SJSA1 (cell line): ENCODE measurements around the gene NUP62. TPM values are rescaled to one million over a fixed set of nuclear protein-coding genes. Genes with fewer than 3 reads are reported as not detected.
"Not testable (repeated sequence)": the region's sequence is repeated elsewhere in the genome, so short reads cannot be mapped to it uniquely, and the experiment has no call there.

ENCODE experiments used
- DNase-seq, 2 experiments: peaks; one replicate each; pipeline ENCODE4 v3.0.0-alpha.2; 2015 to 2020; ENCODE audit warnings: low spot score in 2 of 2, low read depth in 1 of 2
- H3K27ac ChIP-seq: fragments of 250-450 bp; sonication (Bioruptor Pico); 2 replicates; pipeline ENCODE4 v1.5.1; 2020; ENCODE audit warnings: mild to moderate bottlenecking, moderate library complexity
- H3K27me3 ChIP-seq: fragments of 250-450 bp; sonication (Bioruptor Pico); replicated peaks from 2 replicates; pipeline ENCODE4 v1.5.1; 2020; ENCODE audit warnings: mild to moderate bottlenecking, moderate library complexity
- H3K36me3 ChIP-seq: fragments of 250-450 bp; sonication (Bioruptor Pico); 2 replicates; pipeline ENCODE4 v1.5.1; 2020; ENCODE audit warnings: mild to moderate bottlenecking
- H3K4me1 ChIP-seq: fragments of 250-450 bp; sonication (Bioruptor Pico); replicated peaks from 2 replicates; pipeline ENCODE4 v1.6.1; 2021; ENCODE audit warnings: mild to moderate bottlenecking
- H3K4me3 ChIP-seq: fragments of 250-450 bp; sonication (Bioruptor Pico); 2 replicates; pipeline ENCODE4 v1.5.1; 2020; ENCODE audit warnings: mild to moderate bottlenecking
- H3K9me3 ChIP-seq: fragments of 250-450 bp; sonication (Bioruptor Pico); replicated peaks from 2 replicates; pipeline ENCODE4 v1.5.1; 2020; ENCODE audit warnings: mild to moderate bottlenecking
- total RNA-seq: library from RNA; depleted of rRNA; stranded (reverse); fragments of >200 nt; shearing (Covaris generic); gene quantifications from 2 replicates; pipeline ENCODE4 v1.2.3, GENCODE V29; 2014

NUP62 gene
- total RNA-seq, 1 experiment from 2014 or later = 80.3 TPM

- Histone ChIP-seq H3K36me3 (peaks cover 57% of the 10 kb centered on the region), H3K9me3 (no peaks in the 10 kb centered on the region), H3K4me3 (peak overlapping the region; percentile 79)
Measured at GRCh38 chr19:49929611-49930482, 543 bp upstream of the NUP62 start.

GRCh38 chr19:49927526-49928264, 1.6 kb downstream of the NUP62 start:
- Histone ChIP-seq H3K27ac (no peak overlapping the region), H3K9me3 (no peaks in the 10 kb centered on the region), H3K27me3 (no peaks in the 10 kb centered on the region), H3K4me3 (peak overlapping the region; percentile 79), H3K36me3 (peaks cover 79% of the 10 kb centered on the region), H3K4me1 (peaks cover 12% of the 10 kb centered on the region)
- DNase-seq = no peak

More at GRCh38 chr19:49929611-49930482, 543 bp upstream of the NUP62 start:
- Histone ChIP-seq H3K4me1 (peaks cover 12% of the 10 kb centered on the region), H3K27me3 (no peaks in the 10 kb centered on the region), H3K27ac (peak overlapping the region; percentile 97)
- peak; percentile 97 to 98 for DNase-seq

- no peak overlapping the region for H3K4me3 ChIP-seq
- peaks cover 12% of the 10 kb centered on the region for H3K4me1 ChIP-seq
- H3K27me3 ChIP-seq = no peaks in the 10 kb centered on the region
- peaks cover 83% of the 10 kb centered on the region for H3K36me3 ChIP-seq
- no peak overlapping the region for H3K27ac ChIP-seq
- DNase-seq = no peak
- no peaks in the 10 kb centered on the region for H3K9me3 ChIP-seq
Measured at GRCh38 chr19:49926515-49926914, 2.8 kb downstream of the NUP62 start.

GRCh38 chr19:49925486-49925885, 3.8 kb downstream of the NUP62 start:
- H3K9me3 ChIP-seq = no peaks in the 10 kb centered on the region
- peaks cover 83% of the 10 kb centered on the region for H3K36me3 ChIP-seq
- DNase-seq = no peak
- H3K27ac ChIP-seq = no peak overlapping the region
- H3K27me3 ChIP-seq = no peaks in the 10 kb centered on the region
- no peak overlapping the region for H3K4me3 ChIP-seq
- H3K4me1 ChIP-seq = peaks cover 12% of the 10 kb centered on the region

- Histone ChIP-seq H3K4me1 (peaks cover 12% of the 10 kb centered on the region), H3K36me3 (peaks cover 88% of the 10 kb centered on the region)
- H3K9me3 ChIP-seq, DNase-seq, H3K27me3 ChIP-seq, H3K4me3 ChIP-seq, H3K27ac ChIP-seq: not testable (repeated sequence)
Measured at GRCh38 chr19:49924881-49925210, 4.5 kb downstream of the NUP62 start.

GRCh38 chr19:49924004-49924880, 5.1 kb downstream of the NUP62 start:
- H3K4me1 ChIP-seq = peaks cover 10% of the 10 kb centered on the region
- H3K36me3 ChIP-seq = peaks cover 93% of the 10 kb centered on the region
- H3K9me3 ChIP-seq = no peaks in the 10 kb centered on the region
- H3K27ac ChIP-seq = no peak overlapping the region
- no peak overlapping the region for H3K4me3 ChIP-seq
- H3K27me3 ChIP-seq = no peaks in the 10 kb centered on the region
- DNase-seq = no peak

- no peaks in the 10 kb centered on the region for H3K27me3 ChIP-seq
- peaks cover 96% of the 10 kb centered on the region for H3K36me3 ChIP-seq
- H3K9me3 ChIP-seq = no peaks in the 10 kb centered on the region
- H3K27ac ChIP-seq = no peak overlapping the region
- no peak overlapping the region for H3K4me3 ChIP-seq
- H3K4me1 ChIP-seq = peaks cover 10% of the 10 kb centered on the region
- no peak for DNase-seq
Measured at GRCh38 chr19:49923055-49924003, 6.0 kb downstream of the NUP62 start.

- H3K9me3 ChIP-seq = no peaks in the 10 kb centered on the region
- H3K36me3 ChIP-seq = peaks cover 96% of the 10 kb centered on the region
- H3K27me3 ChIP-seq = no peaks in the 10 kb centered on the region
- H3K4me1 ChIP-seq = no peaks in the 10 kb centered on the region
- no peak for DNase-seq
- H3K27ac ChIP-seq = no peak overlapping the region
- no peak overlapping the region for H3K4me3 ChIP-seq
Measured at GRCh38 chr19:49921871-49922795, 7.2 kb downstream of the NUP62 start.

- DNase-seq = no peak
- H3K27ac ChIP-seq = no peak overlapping the region
- no peaks in the 10 kb centered on the region for H3K27me3 ChIP-seq
- H3K4me3 ChIP-seq = no peak overlapping the region
- peaks cover 93% of the 10 kb centered on the region for H3K36me3 ChIP-seq
- no peaks in the 10 kb centered on the region for H3K4me1 ChIP-seq
- H3K9me3 ChIP-seq = no peaks in the 10 kb centered on the region
Measured at GRCh38 chr19:49920624-49921363, 8.5 kb downstream of the NUP62 start.

- H3K27me3 ChIP-seq = no peaks in the 10 kb centered on the region
- no peaks in the 10 kb centered on the region for H3K9me3 ChIP-seq
- no peak overlapping the region for H3K4me3 ChIP-seq
- no peak overlapping the region for H3K27ac ChIP-seq
- H3K36me3 ChIP-seq = peaks cover 92% of the 10 kb centered on the region
- no peak for DNase-seq
- H3K4me1 ChIP-seq = no peaks in the 10 kb centered on the region
Measured at GRCh38 chr19:49918089-49918488, 11.2 kb downstream of the NUP62 start.

- no peak overlapping the region for H3K4me3 ChIP-seq
- no peak for DNase-seq
- no peaks in the 10 kb centered on the region for H3K4me1 ChIP-seq
- no peaks in the 10 kb centered on the region for H3K27me3 ChIP-seq
- H3K36me3 ChIP-seq = peaks cover 93% of the 10 kb centered on the region
- H3K9me3 ChIP-seq = no peaks in the 10 kb centered on the region
- H3K27ac ChIP-seq = no peak overlapping the region
Measured at GRCh38 chr19:49916839-49917733, 12.2 kb downstream of the NUP62 start.
